COR-L47 (cell line): ENCODE data around the gene PAFAH1B1.

Experiments used
- DNase-seq: peaks from one replicate; lab custom pipeline; 2025; lab: John Stamatoyannopoulos, UW

Gene PAFAH1B1

GRCh38 chr17:2704031-2704889, 110.8 kb downstream of the PAFAH1B1 start:
- DNase-seq, result no peak

- no peak for DNase-seq
Measured at GRCh38 chr17:2704890-2705248, 111.4 kb downstream of the PAFAH1B1 start.

GRCh38 chr17:2705263-2705662, 111.8 kb downstream of the PAFAH1B1 start:
- DNase-seq, result no peak

- no peak for DNase-seq
Measured at GRCh38 chr17:2705888-2706795, 112.7 kb downstream of the PAFAH1B1 start.

GRCh38 chr17:2706911-2707510, 113.6 kb downstream of the PAFAH1B1 start:
- no peak for DNase-seq

- no peak for DNase-seq
Measured at GRCh38 chr17:2707721-2708584, 114.5 kb downstream of the PAFAH1B1 start.

- DNase-seq, result no peak
Measured at GRCh38 chr17:2708585-2709182, 115.2 kb downstream of the PAFAH1B1 start.

- no peak for DNase-seq
Measured at GRCh38 chr17:2709183-2709661, 115.8 kb downstream of the PAFAH1B1 start.

GRCh38 chr17:2710071-2710802, 116.8 kb downstream of the PAFAH1B1 start:
- DNase-seq, result no peak

- DNase-seq, result no peak
Measured at GRCh38 chr17:2710803-2711607, 117.6 kb downstream of the PAFAH1B1 start.

GRCh38 chr17:2711608-2712299, 118.3 kb downstream of the PAFAH1B1 start, which contains the start of gene CLUH:
Gene CLUH (minus strand): TSS chr17:2711764. CDS start chr17:2711661, 103 bp downstream.
- DNase-seq, result peak; percentile 68

- DNase-seq, result no peak
Measured at GRCh38 chr17:2712300-2713043, 119.0 kb downstream of the PAFAH1B1 start.

- no peak for DNase-seq
Measured at GRCh38 chr17:2713881-2714280, 120.4 kb downstream of the PAFAH1B1 start.

GRCh38 chr17:2716649-2717048, 123.2 kb downstream of the PAFAH1B1 start:
- DNase-seq, result no peak

- DNase-seq, result no peak
Measured at GRCh38 chr17:2718150-2718938, 124.9 kb downstream of the PAFAH1B1 start.

- no peak for DNase-seq
Measured at GRCh38 chr17:2719861-2720260, 126.4 kb downstream of the PAFAH1B1 start.

- no peak for DNase-seq
Measured at GRCh38 chr17:2721603-2722002, 128.1 kb downstream of the PAFAH1B1 start.
